Esophagus muscularis mucosa (tissue), 3 donors: ENCODE results near the gene RALGPS2.

ENCODE experiments used
- POLR2A ChIP-seq: fragments of 450-650 bp; IDR thresholded peaks from one replicate; pipeline ENCODE4 v1.6.1; 2017; ENCODE audit warnings: antibody characterized with exemption, moderate library complexity, mild to moderate bottlenecking, low read depth
- TF ChIP-seq, protein P1 (sequence below), 3 experiments: fragments of 200-600 bp in 2 of 3; fragments of 450-650 bp in 1 of 3; sonication (generic) in 2 of 3; IDR thresholded peaks; one replicate each; pipeline ENCODE4 v1.5.1; 2017 to 2019; ENCODE audit warnings: antibody characterized with exemption in 3 of 3, mild to moderate bottlenecking in 2 of 3, moderate library complexity in 1 of 3

GRCh38 chr1:178857126-178857525 lies 132.1 kb downstream of the RALGPS2 start:
- no peak for TF ChIP-seq POLR2A
- TF ChIP-seq, protein P1, sequence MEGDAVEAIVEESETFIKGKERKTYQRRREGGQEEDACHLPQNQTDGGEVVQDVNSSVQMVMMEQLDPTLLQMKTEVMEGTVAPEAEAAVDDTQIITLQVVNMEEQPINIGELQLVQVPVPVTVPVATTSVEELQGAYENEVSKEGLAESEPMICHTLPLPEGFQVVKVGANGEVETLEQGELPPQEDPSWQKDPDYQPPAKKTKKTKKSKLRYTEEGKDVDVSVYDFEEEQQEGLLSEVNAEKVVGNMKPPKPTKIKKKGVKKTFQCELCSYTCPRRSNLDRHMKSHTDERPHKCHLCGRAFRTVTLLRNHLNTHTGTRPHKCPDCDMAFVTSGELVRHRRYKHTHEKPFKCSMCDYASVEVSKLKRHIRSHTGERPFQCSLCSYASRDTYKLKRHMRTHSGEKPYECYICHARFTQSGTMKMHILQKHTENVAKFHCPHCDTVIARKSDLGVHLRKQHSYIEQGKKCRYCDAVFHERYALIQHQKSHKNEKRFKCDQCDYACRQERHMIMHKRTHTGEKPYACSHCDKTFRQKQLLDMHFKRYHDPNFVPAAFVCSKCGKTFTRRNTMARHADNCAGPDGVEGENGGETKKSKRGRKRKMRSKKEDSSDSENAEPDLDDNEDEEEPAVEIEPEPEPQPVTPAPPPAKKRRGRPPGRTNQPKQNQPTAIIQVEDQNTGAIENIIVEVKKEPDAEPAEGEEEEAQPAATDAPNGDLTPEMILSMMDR (IDR thresholded peaks at IDR 0.05) = no peak
